ENCODE data around the gene NELL2. TPM values are rescaled to one million over a fixed set of nuclear protein-coding genes. Genes with fewer than 3 reads are reported as not detected.
"Not testable (repeated sequence)": the region's sequence is repeated elsewhere in the genome, so short reads cannot be mapped to it uniquely, and the experiment has no call there.

The NELL2 gene
- total RNA-seq, result 10 to 100 TPM in 1 of 4 donors, 1 to 10 TPM in 3; 4.7 to 20.5 (median 9.3) TPM

- H3K4me1 ChIP-seq, result peaks cover 27% of the 10 kb centered on the region
- no peak within 1 kb of the TSS for H3K27ac ChIP-seq
- H3K27me3 ChIP-seq, result peaks cover 47% of the 10 kb centered on the region
- TF ChIP-seq POLR2AphosphoS5 (IDR thresholded peaks at IDR 0.05) (no peak), CTCF (IDR thresholded peaks at IDR 0.05) (no peak), EP300 (IDR thresholded peaks at IDR 0.05) (no peak), POLR2A (IDR thresholded peaks at IDR 0.05) (no peak)
- DNase-seq (ENCODE audit: low spot score in 2 of 2), result no peak
- no peaks in the 10 kb centered on the region for H3K36me3 ChIP-seq
- under 1% methylated on average over 26 of the region's 53 CpGs for WGBS
- no peaks in the 10 kb centered on the region for H3K9me3 ChIP-seq
- peak within 1 kb of the TSS; percentile 73 for H3K4me3 ChIP-seq
These were observed at the start of gene NELL2 for GRCh38 chr12:44875954-44876543. Gene NELL2 (minus strand): TSS chr12:44876315. CDS start chr12:44875869, 446 bp downstream.

GRCh38 chr12:44921736-44922135 lies 45.6 kb upstream of the NELL2 start:
- 79% methylated on average over 3 of the region's 3 CpGs for WGBS
- H3K27ac ChIP-seq, result no peak overlapping the region
- no peaks in the 10 kb centered on the region for H3K36me3 ChIP-seq
- no peak for DNase-seq (ENCODE audit: low spot score in 2 of 2)
- H3K9me3 ChIP-seq, result no peaks in the 10 kb centered on the region
- no peaks in the 10 kb centered on the region for H3K4me1 ChIP-seq
- TF ChIP-seq CTCF (IDR thresholded peaks at IDR 0.05), result no peak
- no peak for TF ChIP-seq POLR2AphosphoS5 (IDR thresholded peaks at IDR 0.05)
- TF ChIP-seq POLR2A (IDR thresholded peaks at IDR 0.05), result no peak
- TF ChIP-seq EP300 (IDR thresholded peaks at IDR 0.05), result no peak
- no peak overlapping the region for H3K4me3 ChIP-seq
- H3K27me3 ChIP-seq, result no peaks in the 10 kb centered on the region

- Histone ChIP-seq H3K4me1 (no peaks in the 10 kb centered on the region), H3K9me3 (no peaks in the 10 kb centered on the region), H3K27ac (no peak overlapping the region), H3K36me3 (no peaks in the 10 kb centered on the region), H3K4me3 (no peak overlapping the region), H3K27me3 (no peaks in the 10 kb centered on the region)
- no peak for DNase-seq (ENCODE audit: low spot score in 2 of 2)
- TF ChIP-seq CTCF (IDR thresholded peaks at IDR 0.05) (no peak), EP300 (IDR thresholded peaks at IDR 0.05) (no peak), POLR2A (IDR thresholded peaks at IDR 0.05) (no peak), POLR2AphosphoS5 (IDR thresholded peaks at IDR 0.05) (no peak)
- WGBS, result 72% methylated on average over 1 of the region's 1 CpG
These were observed 41.0 kb upstream of the NELL2 start for GRCh38 chr12:44917141-44917540.

- no peaks in the 10 kb centered on the region for H3K9me3 ChIP-seq
- TF ChIP-seq CTCF (IDR thresholded peaks at IDR 0.05), result no peak
- TF ChIP-seq EP300 (IDR thresholded peaks at IDR 0.05), result no peak
- TF ChIP-seq POLR2AphosphoS5 (IDR thresholded peaks at IDR 0.05), result no peak
- no peak for TF ChIP-seq POLR2A (IDR thresholded peaks at IDR 0.05)
- DNase-seq (ENCODE audit: low spot score in 2 of 2), result no peak
- H3K4me1 ChIP-seq, result no peaks in the 10 kb centered on the region
- no peaks in the 10 kb centered on the region for H3K36me3 ChIP-seq
- H3K27ac ChIP-seq, result no peak overlapping the region
- no peak overlapping the region for H3K4me3 ChIP-seq
- no peaks in the 10 kb centered on the region for H3K27me3 ChIP-seq
These were observed 39.8 kb upstream of the NELL2 start for GRCh38 chr12:44915958-44916357.

GRCh38 chr12:44904321-44904720 lies 28.2 kb upstream of the NELL2 start:
- 53% methylated on average over 2 of the region's 2 CpGs for WGBS
- TF ChIP-seq POLR2AphosphoS5 (IDR thresholded peaks at IDR 0.05), result no peak
- TF ChIP-seq POLR2A (IDR thresholded peaks at IDR 0.05), result no peak
- no peak for TF ChIP-seq EP300 (IDR thresholded peaks at IDR 0.05)
- TF ChIP-seq CTCF (IDR thresholded peaks at IDR 0.05), result no peak

GRCh38 chr12:44898108-44898507 lies 22.0 kb upstream of the NELL2 start:
- H3K4me3 ChIP-seq, H3K27ac ChIP-seq, H3K27me3 ChIP-seq, H3K36me3 ChIP-seq, H3K9me3 ChIP-seq, H3K4me1 ChIP-seq: not testable (repeated sequence)
- WGBS, result 81% methylated on average over 6 of the region's 6 CpGs
- peak in 1 of 2 donors; percentile 78 for DNase-seq (ENCODE audit: low spot score in 2 of 2)

More at GRCh38 chr12:44904321-44904720, 28.2 kb upstream of the NELL2 start:
- no peaks in the 10 kb centered on the region for H3K4me1 ChIP-seq
- no peak overlapping the region for H3K27ac ChIP-seq
- no peaks in the 10 kb centered on the region for H3K36me3 ChIP-seq
- H3K9me3 ChIP-seq, result no peaks in the 10 kb centered on the region
- DNase-seq (ENCODE audit: low spot score in 2 of 2), result no peak
- no peak overlapping the region for H3K4me3 ChIP-seq
- H3K27me3 ChIP-seq, result no peaks in the 10 kb centered on the region

Data from suprapubic skin (tissue), 4 donors.